HCT116 (cell line): ENCODE measurements around the gene UCHL3. TPM values are rescaled to one million over a fixed set of nuclear protein-coding genes. Genes with fewer than 3 reads are reported as not detected.

Experiments
- ATAC-seq: fragments of 200-7000 bp; cut with Tn5 transposase; 2 replicates; pipeline ENCODE4 v1.9.1; 2020; ENCODE audit warnings: mild to moderate bottlenecking, moderate library complexity
- BruUV-seq: library from RNA; stranded (reverse); fragments of 400-500 nt; replicated peaks from 2 replicates; lab custom pipeline; 2021; lab: Mats Ljungman, UMichigan
- CTCF ChIA-PET: fragments of 300-600 bp; sonication (Branson Sonifier 250); formaldehyde crosslinking; loops from one replicate; lab custom pipeline; 2021; ENCODE audit warnings: antibody characterized with exemption; lab: Charles Lee
- POLR2A ChIA-PET: fragments of 300-600, 350-600 bp; sonication (Branson Sonifier 250); formaldehyde crosslinking; loops from one replicate; lab custom pipeline; 2021; ENCODE audit warnings: antibody characterized with exemption; lab: Charles Lee
- RAD21 ChIA-PET, 2 experiments: fragments of 300-600 bp; sonication (Branson Sonifier 250); formaldehyde crosslinking; loops; one replicate each; lab custom pipeline; 2023; ENCODE audit warnings: low total read pairs in 2 of 2; ENCODE audit not compliant: uncharacterized antibody in 2 of 2, unreplicated experiment in 2 of 2, low non-redundant PET in 1 of 2; lab: Charles Lee
- DNase-seq: peaks from one replicate; pipeline ENCODE4 v3.0.0-alpha.2; 2010; ENCODE audit warnings: low read depth, low spot score
- H2AFZ ChIP-seq: fragments of 200-600 bp; shearing (Covaris generic), sonication (generic); 2 replicates; pipeline ENCODE4 v1.6.1; 2017; ENCODE audit warnings: low read depth, mixed run types, mixed read lengths, antibody characterized with exemption, low read length; ENCODE audit not compliant: poor library complexity, severe bottlenecking
- H3K27ac ChIP-seq: 2 replicates; pipeline ENCODE4 v1.5.1; 2012; ENCODE audit warnings: low read depth, low read length
- H3K27me3 ChIP-seq: fragments of 200-600 bp; sonication (generic); 2 replicates; pipeline ENCODE4 v1.6.1; 2016; ENCODE audit warnings: mixed run types, low read length, mixed read lengths; ENCODE audit not compliant: insufficient read depth
- H3K36me3 ChIP-seq, 2 experiments: fragments of 200-500 bp in 1 of 2; fragments of 200-600 bp in 1 of 2; sonication (Bioruptor generic) in 1 of 2; sonication (generic) in 1 of 2; 2 replicates each; pipeline versions ENCODE4 v1.5.1 to v1.6.1; 2014 to 2016; ENCODE audit warnings: low read length in 2 of 2, inconsistent platforms in 1 of 2, mixed read lengths in 1 of 2, mixed run types in 1 of 2; ENCODE audit not compliant: insufficient read depth in 2 of 2, control insufficient read depth in 1 of 2
- H3K4me1 ChIP-seq, 2 experiments: fragments of 200-600 bp in 1 of 2; sonication (generic) in 1 of 2; 2 replicates each; pipeline versions ENCODE4 v1.5.1 to v1.6.1; 2012 to 2017; ENCODE audit warnings: low read length in 2 of 2, inconsistent platforms in 1 of 2, mild to moderate bottlenecking in 1 of 2, mixed read lengths in 1 of 2, mixed run types in 1 of 2, moderate library complexity in 1 of 2; ENCODE audit not compliant: insufficient read depth in 2 of 2, control insufficient read depth in 1 of 2
- H3K4me2 ChIP-seq: fragments of 200-600 bp; sonication (generic); 2 replicates; pipeline ENCODE4 v1.6.1; 2017; ENCODE audit warnings: mixed run types, low read length, mixed read lengths
- H3K4me3 ChIP-seq, 2 experiments: fragments of 200-600 bp in 1 of 2; sonication (generic) in 1 of 2; replicated peaks in 1 of 2; 2 replicates each; pipeline ENCODE4 v1.5.1; 2011 to 2016; ENCODE audit warnings: low read length in 2 of 2, control low read depth in 1 of 2, low read depth in 1 of 2, mild to moderate bottlenecking in 1 of 2, mixed read lengths in 1 of 2, mixed run types in 1 of 2
- H3K79me2 ChIP-seq: fragments of 200-600 bp; sonication (generic); 2 replicates; pipeline ENCODE4 v1.6.1; 2017; ENCODE audit warnings: mild to moderate bottlenecking, mixed run types, low read length, moderate library complexity, mixed read lengths; ENCODE audit not compliant: insufficient read depth
- H3K9ac ChIP-seq: fragments of 200-600 bp; sonication (generic); 2 replicates; pipeline ENCODE4 v1.6.1; 2016; ENCODE audit warnings: low read length, mixed read lengths
- H3K9me2 ChIP-seq: fragments of 200-600 bp; sonication (generic), shearing (Covaris generic); 2 replicates; pipeline ENCODE4 v1.6.1; 2017; ENCODE audit warnings: mixed run types, mild to moderate bottlenecking, moderate library complexity; ENCODE audit not compliant: insufficient read depth
- H3K9me3 ChIP-seq, 2 experiments: fragments of 200-500 bp in 1 of 2; fragments of 200-600 bp in 1 of 2; sonication (Bioruptor generic) in 1 of 2; sonication (generic) in 1 of 2; 2 replicates each; pipeline ENCODE4 v1.6.1; 2014 to 2017; ENCODE audit warnings: low read length in 2 of 2, mixed read lengths in 2 of 2, inconsistent platforms in 1 of 2, low read depth in 1 of 2, mild to moderate bottlenecking in 1 of 2, mixed run types in 1 of 2, moderate library complexity in 1 of 2; ENCODE audit not compliant: control insufficient read depth in 1 of 2, insufficient read depth in 1 of 2
- H4K20me1 ChIP-seq: fragments of 200-600 bp; sonication (generic), shearing (Covaris generic); 2 replicates; pipeline ENCODE4 v1.6.1; 2017; ENCODE audit warnings: mixed run types, mild to moderate bottlenecking, moderate library complexity; ENCODE audit not compliant: insufficient read depth
- CEBPB ChIP-seq: IDR thresholded peaks from 2 replicates; pipeline ENCODE4 v1.6.1; 2012; ENCODE audit warnings: low read depth
- EGR1 ChIP-seq: IDR thresholded peaks from 2 replicates; pipeline ENCODE4 v1.6.1; 2012; ENCODE audit warnings: low read depth
- EZH2 ChIP-seq: fragments of 200-600 bp; sonication (generic); IDR thresholded peaks from 2 replicates; pipeline ENCODE4 v1.6.1; 2017; ENCODE audit warnings: antibody characterized with exemption, mixed run types
- FOSL1 ChIP-seq: IDR thresholded peaks from 2 replicates; pipeline ENCODE4 v1.6.1; 2012; ENCODE audit warnings: low read depth
- POLR2A ChIP-seq: IDR thresholded peaks from 2 replicates; pipeline ENCODE4 v1.7.0; 2011; ENCODE audit warnings: borderline replicate concordance; ENCODE audit not compliant: insufficient read depth, insufficient read length; ENCODE audit errors: extremely low read depth
- POLR2AphosphoS5 ChIP-seq: IDR thresholded peaks from 2 replicates; pipeline ENCODE4 v1.6.1; 2011; ENCODE audit warnings: mild to moderate bottlenecking, low read depth, low read length, moderate library complexity
- RAD21 ChIP-seq: IDR thresholded peaks from 2 replicates; pipeline ENCODE4 v1.6.1; 2012; ENCODE audit warnings: low read depth, mild to moderate bottlenecking
- SRF ChIP-seq: IDR thresholded peaks from 2 replicates; pipeline ENCODE4 v1.6.1; 2012; ENCODE audit warnings: low read depth
- YY1 ChIP-seq: IDR thresholded peaks from 2 replicates; pipeline ENCODE4 v1.6.1; 2011; ENCODE audit warnings: low read length, low read depth, moderate library complexity, mild to moderate bottlenecking; ENCODE audit not compliant: insufficient replicate concordance; ENCODE audit errors: extremely low read depth
- intact Hi-C: fragments of 100-400 bp; cut with micrococcal nuclease; formaldehyde crosslinking; loops from 2 replicates; pipeline ENCODE4 v1.10.0; 2022
- total RNA-seq: library from RNA; stranded (reverse); gene quantifications from one replicate; pipeline ENCODE4 v1.2.1, GENCODE V29; 2021; ENCODE audit not compliant: unreplicated experiment

Gene UCHL3
- total RNA-seq, 1 experiment from 2014 or later = 32.4 TPM

- DNase-seq (no peak), ATAC-seq (no peak)
- no peak for TF ChIP-seq POLR2A
- no peak for TF ChIP-seq YY1
- no peak for TF ChIP-seq POLR2AphosphoS5
- no peak for TF ChIP-seq RAD21
- TF ChIP-seq FOSL1 = no peak
- no peak for TF ChIP-seq EGR1
- TF ChIP-seq CEBPB = no peak
- no peak for TF ChIP-seq EZH2
- TF ChIP-seq SRF = no peak
- Histone ChIP-seq H3K79me2 (no peaks in the 10 kb centered on the region), H3K9ac (no peak overlapping the region), H3K9me2 (no peaks in the 10 kb centered on the region), H3K4me3 (no peak overlapping the region), H4K20me1 (no peaks in the 10 kb centered on the region), H3K27me3 (no peaks in the 10 kb centered on the region), H3K9me3 (no peaks in the 10 kb centered on the region), H3K27ac (no peak overlapping the region), H3K36me3 (no peaks in the 10 kb centered on the region), H3K4me2 (no peak overlapping the region), H3K4me1 (peaks cover 5 to 8% of the 10 kb centered on the region in 2 experiments; a peak in 3 of 4 replicates), H2AFZ (no peak overlapping the region)
- intact Hi-C loops = no loop called here
- ChIA-PET RAD21 (no interaction called here), CTCF (no interaction called here), POLR2A (no interaction called here)
- no TSS peak for BruUV-seq
Observed at GRCh38 chr13:75641026-75641425, 91.4 kb downstream of the UCHL3 start.

GRCh38 chr13:75643182-75643581 lies 93.6 kb downstream of the UCHL3 start:
- ChIA-PET RAD21 (no interaction called here), POLR2A (no interaction called here)
- Histone ChIP-seq H3K9ac (no peak overlapping the region), H3K4me1 (no peaks in the 10 kb centered on the region), H3K4me2 (no peak overlapping the region), H2AFZ (no peak overlapping the region)
- no peak for TF ChIP-seq SRF
- TF ChIP-seq, all 23 proteins: peak for 0
- ATAC-seq (no peak), DNase-seq (no peak)
- H4K20me1 ChIP-seq = no peaks in the 10 kb centered on the region
- H3K79me2 ChIP-seq = no peaks in the 10 kb centered on the region
- H3K9me3 ChIP-seq = no peaks in the 10 kb centered on the region
- no TSS peak for BruUV-seq
- no peak overlapping the region for H3K4me3 ChIP-seq
- no peak overlapping the region for H3K27ac ChIP-seq
- H3K36me3 ChIP-seq = no peaks in the 10 kb centered on the region
- intact Hi-C loops = no loop called here
- no peaks in the 10 kb centered on the region for H3K9me2 ChIP-seq
- CTCF ChIA-PET = no interaction called here
- H3K27me3 ChIP-seq = no peaks in the 10 kb centered on the region
